ENCODE results near the gene UVRAG.
A peak's percentile ranks its signal among the peaks of the same experiment; 100 is the strongest.

UVRAG gene

GRCh38 chr11:75797792-75798191 is 17.2 kb upstream of the UVRAG start:
- Histone ChIP-seq H3K4me1 (ENCODE audit: low read length) (peaks cover 11% of the 10 kb centered on the region), H3K9ac (ENCODE audit: low read length) (no peak overlapping the region), H3K9me3 (ENCODE audit: insufficient read depth, low read length) (no peaks in the 10 kb centered on the region), H3K36me3 (replicated peaks; ENCODE audit: low read depth, low read length) (peaks cover 33% of the 10 kb centered on the region), H2AFZ (ENCODE audit: low read depth, low read length) (no peak overlapping the region), H3K4me2 (ENCODE audit: low read length) (no peak overlapping the region), H3K27ac (ENCODE audit: low read length) (no peak overlapping the region), H3K27me3 (ENCODE audit: low read depth, low read length) (no peaks in the 10 kb centered on the region), H4K20me1 (ENCODE audit: insufficient read depth, low read length) (no peaks in the 10 kb centered on the region), H3K4me3 (ENCODE audit: low read length) (no peak overlapping the region), H3K79me2 (ENCODE audit: low read length) (no peaks in the 10 kb centered on the region)
- TF ChIP-seq, protein P1, sequence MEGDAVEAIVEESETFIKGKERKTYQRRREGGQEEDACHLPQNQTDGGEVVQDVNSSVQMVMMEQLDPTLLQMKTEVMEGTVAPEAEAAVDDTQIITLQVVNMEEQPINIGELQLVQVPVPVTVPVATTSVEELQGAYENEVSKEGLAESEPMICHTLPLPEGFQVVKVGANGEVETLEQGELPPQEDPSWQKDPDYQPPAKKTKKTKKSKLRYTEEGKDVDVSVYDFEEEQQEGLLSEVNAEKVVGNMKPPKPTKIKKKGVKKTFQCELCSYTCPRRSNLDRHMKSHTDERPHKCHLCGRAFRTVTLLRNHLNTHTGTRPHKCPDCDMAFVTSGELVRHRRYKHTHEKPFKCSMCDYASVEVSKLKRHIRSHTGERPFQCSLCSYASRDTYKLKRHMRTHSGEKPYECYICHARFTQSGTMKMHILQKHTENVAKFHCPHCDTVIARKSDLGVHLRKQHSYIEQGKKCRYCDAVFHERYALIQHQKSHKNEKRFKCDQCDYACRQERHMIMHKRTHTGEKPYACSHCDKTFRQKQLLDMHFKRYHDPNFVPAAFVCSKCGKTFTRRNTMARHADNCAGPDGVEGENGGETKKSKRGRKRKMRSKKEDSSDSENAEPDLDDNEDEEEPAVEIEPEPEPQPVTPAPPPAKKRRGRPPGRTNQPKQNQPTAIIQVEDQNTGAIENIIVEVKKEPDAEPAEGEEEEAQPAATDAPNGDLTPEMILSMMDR (IDR thresholded peaks at IDR 0.05; ENCODE audit: low read depth, low read length): no peak
- TF ChIP-seq EZH2phosphoT487 (IDR thresholded peaks at IDR 0.05; ENCODE audit: low read depth): no peak

- TF ChIP-seq, protein P1 (IDR thresholded peaks at IDR 0.05; ENCODE audit: low read depth, low read length): no peak
- no peak for TF ChIP-seq EZH2phosphoT487 (IDR thresholded peaks at IDR 0.05; ENCODE audit: low read depth)
- Histone ChIP-seq H3K9me3 (ENCODE audit: insufficient read depth, low read length) (no peaks in the 10 kb centered on the region), H3K27me3 (ENCODE audit: low read depth, low read length) (no peaks in the 10 kb centered on the region)
These were observed 14.8 kb upstream of the UVRAG start for GRCh38 chr11:75800136-75800675.

DNA sequence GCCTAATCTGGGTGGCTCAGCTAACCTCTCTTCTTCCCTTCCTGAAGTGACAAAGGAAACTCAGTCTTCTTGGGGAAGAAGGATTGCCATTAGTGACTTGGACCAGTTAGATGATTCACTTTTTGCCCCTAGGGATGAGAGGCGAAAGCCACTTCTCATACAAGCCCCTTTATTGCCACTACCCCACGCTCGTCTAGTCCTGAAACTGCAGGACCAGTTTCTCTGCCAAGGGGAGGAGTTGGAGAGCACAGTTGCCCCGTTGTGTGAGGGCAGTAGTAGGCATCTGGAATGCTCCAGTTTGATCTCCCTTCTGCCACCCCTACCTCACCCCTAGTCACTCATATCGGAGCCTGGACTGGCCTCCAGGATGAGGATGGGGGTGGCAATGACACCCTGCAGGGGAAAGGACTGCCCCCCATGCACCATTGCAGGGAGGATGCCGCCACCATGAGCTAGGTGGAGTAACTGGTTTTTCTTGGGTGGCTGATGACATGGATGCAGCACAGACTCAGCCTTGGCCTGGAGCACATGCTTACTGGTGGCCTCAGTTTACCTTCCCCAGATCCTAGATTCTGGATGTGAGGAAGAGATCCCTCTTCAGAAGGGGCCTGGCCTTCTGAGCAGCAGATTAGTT is 14.2 kb upstream of the UVRAG start:
- Histone ChIP-seq H3K27me3 (ENCODE audit: low read depth, low read length) (no peaks in the 10 kb centered on the region), H4K20me1 (ENCODE audit: insufficient read depth, low read length) (no peaks in the 10 kb centered on the region), H3K4me3 (ENCODE audit: low read length) (no peak overlapping the region), H3K4me2 (ENCODE audit: low read length) (no peak overlapping the region), H3K9ac (ENCODE audit: low read length) (no peak overlapping the region), H3K27ac (ENCODE audit: low read length) (no peak overlapping the region), H2AFZ (ENCODE audit: low read depth, low read length) (no peak overlapping the region), H3K4me1 (ENCODE audit: low read length) (peaks cover 19% of the 10 kb centered on the region), H3K36me3 (replicated peaks; ENCODE audit: low read depth, low read length) (peaks cover 33% of the 10 kb centered on the region), H3K9me3 (ENCODE audit: insufficient read depth, low read length) (no peaks in the 10 kb centered on the region), H3K79me2 (ENCODE audit: low read length) (no peaks in the 10 kb centered on the region)
- no peak for TF ChIP-seq EZH2phosphoT487 (IDR thresholded peaks at IDR 0.05; ENCODE audit: low read depth)
- TF ChIP-seq, protein P1 (IDR thresholded peaks at IDR 0.05; ENCODE audit: low read depth, low read length): peak; percentile 20; the same call in 1 of the 2 replicates

More at GRCh38 chr11:75800136-75800675, 14.8 kb upstream of the UVRAG start:
- Histone ChIP-seq H3K4me1 (ENCODE audit: low read length) (peaks cover 19% of the 10 kb centered on the region), H2AFZ (ENCODE audit: low read depth, low read length) (no peak overlapping the region), H3K9ac (ENCODE audit: low read length) (no peak overlapping the region), H3K4me3 (ENCODE audit: low read length) (no peak overlapping the region), H4K20me1 (ENCODE audit: insufficient read depth, low read length) (no peaks in the 10 kb centered on the region), H3K27ac (ENCODE audit: low read length) (no peak overlapping the region), H3K36me3 (replicated peaks; ENCODE audit: low read depth, low read length) (peaks cover 33% of the 10 kb centered on the region), H3K79me2 (ENCODE audit: low read length) (no peaks in the 10 kb centered on the region), H3K4me2 (ENCODE audit: low read length) (no peak overlapping the region)

GRCh38 chr11:75801362-75802020 is 13.5 kb upstream of the UVRAG start:
- H3K9ac ChIP-seq (ENCODE audit: low read length): no peak overlapping the region
- no peak overlapping the region for H3K4me2 ChIP-seq (ENCODE audit: low read length)
- no peaks in the 10 kb centered on the region for H3K27me3 ChIP-seq (ENCODE audit: low read depth, low read length)
- peaks cover 19% of the 10 kb centered on the region for H3K4me1 ChIP-seq (ENCODE audit: low read length)
- H3K79me2 ChIP-seq (ENCODE audit: low read length): no peaks in the 10 kb centered on the region
- peaks cover 28% of the 10 kb centered on the region for H3K36me3 ChIP-seq (replicated peaks; ENCODE audit: low read depth, low read length)
- no peak overlapping the region for H3K27ac ChIP-seq (ENCODE audit: low read length)
- TF ChIP-seq, protein P1 (IDR thresholded peaks at IDR 0.05; ENCODE audit: low read depth, low read length): no peak
- TF ChIP-seq EZH2phosphoT487 (IDR thresholded peaks at IDR 0.05; ENCODE audit: low read depth): no peak
- no peaks in the 10 kb centered on the region for H4K20me1 ChIP-seq (ENCODE audit: insufficient read depth, low read length)
- no peaks in the 10 kb centered on the region for H3K9me3 ChIP-seq (ENCODE audit: insufficient read depth, low read length)
- H2AFZ ChIP-seq (ENCODE audit: low read depth, low read length): no peak overlapping the region
- no peak overlapping the region for H3K4me3 ChIP-seq (ENCODE audit: low read length)

All from OCI-LY3 (cell line).